ENCODE results near the gene CACNA1D.

DNA sequence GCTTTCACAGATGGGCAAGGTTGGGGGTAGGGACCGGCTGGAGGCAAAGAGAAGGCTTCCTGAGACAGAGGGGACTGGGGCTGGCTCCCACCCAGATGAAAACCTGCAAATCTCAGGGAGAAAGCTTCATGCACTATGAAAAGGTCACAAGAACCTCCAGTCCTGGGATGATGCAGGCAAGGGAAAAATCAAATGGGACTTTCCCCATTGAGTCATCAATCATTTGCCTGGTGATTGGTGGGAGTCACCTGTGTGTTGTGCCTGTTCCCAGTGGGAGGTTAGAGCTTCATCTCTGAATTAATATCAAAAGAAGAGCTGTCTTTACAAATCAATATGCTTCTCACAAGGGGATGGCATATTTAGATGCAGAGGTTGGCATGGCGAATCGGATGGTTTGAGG is 49.9 kb downstream of the CACNA1D start:
- TF ChIP-seq, protein P1, sequence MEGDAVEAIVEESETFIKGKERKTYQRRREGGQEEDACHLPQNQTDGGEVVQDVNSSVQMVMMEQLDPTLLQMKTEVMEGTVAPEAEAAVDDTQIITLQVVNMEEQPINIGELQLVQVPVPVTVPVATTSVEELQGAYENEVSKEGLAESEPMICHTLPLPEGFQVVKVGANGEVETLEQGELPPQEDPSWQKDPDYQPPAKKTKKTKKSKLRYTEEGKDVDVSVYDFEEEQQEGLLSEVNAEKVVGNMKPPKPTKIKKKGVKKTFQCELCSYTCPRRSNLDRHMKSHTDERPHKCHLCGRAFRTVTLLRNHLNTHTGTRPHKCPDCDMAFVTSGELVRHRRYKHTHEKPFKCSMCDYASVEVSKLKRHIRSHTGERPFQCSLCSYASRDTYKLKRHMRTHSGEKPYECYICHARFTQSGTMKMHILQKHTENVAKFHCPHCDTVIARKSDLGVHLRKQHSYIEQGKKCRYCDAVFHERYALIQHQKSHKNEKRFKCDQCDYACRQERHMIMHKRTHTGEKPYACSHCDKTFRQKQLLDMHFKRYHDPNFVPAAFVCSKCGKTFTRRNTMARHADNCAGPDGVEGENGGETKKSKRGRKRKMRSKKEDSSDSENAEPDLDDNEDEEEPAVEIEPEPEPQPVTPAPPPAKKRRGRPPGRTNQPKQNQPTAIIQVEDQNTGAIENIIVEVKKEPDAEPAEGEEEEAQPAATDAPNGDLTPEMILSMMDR (IDR thresholded peaks at IDR 0.05; ENCODE audit: low read depth, low read length) = no peak
- no peak for TF ChIP-seq EZH2phosphoT487 (IDR thresholded peaks at IDR 0.05; ENCODE audit: low read depth)

All from OCI-LY3 (cell line).